DMS79 (cell line): ENCODE measurements around the gene MTG1.
"Not testable (repeated sequence)": the region's sequence is repeated elsewhere in the genome, so short reads cannot be mapped to it uniquely, and the experiment has no call there.

ENCODE experiments used
- DNase-seq: peaks from one replicate; lab custom pipeline; 2025; lab: John Stamatoyannopoulos, UW

The MTG1 gene

GRCh38 chr10:133466683-133467275, 72.8 kb downstream of the MTG1 start:
- no peak for DNase-seq

DNA sequence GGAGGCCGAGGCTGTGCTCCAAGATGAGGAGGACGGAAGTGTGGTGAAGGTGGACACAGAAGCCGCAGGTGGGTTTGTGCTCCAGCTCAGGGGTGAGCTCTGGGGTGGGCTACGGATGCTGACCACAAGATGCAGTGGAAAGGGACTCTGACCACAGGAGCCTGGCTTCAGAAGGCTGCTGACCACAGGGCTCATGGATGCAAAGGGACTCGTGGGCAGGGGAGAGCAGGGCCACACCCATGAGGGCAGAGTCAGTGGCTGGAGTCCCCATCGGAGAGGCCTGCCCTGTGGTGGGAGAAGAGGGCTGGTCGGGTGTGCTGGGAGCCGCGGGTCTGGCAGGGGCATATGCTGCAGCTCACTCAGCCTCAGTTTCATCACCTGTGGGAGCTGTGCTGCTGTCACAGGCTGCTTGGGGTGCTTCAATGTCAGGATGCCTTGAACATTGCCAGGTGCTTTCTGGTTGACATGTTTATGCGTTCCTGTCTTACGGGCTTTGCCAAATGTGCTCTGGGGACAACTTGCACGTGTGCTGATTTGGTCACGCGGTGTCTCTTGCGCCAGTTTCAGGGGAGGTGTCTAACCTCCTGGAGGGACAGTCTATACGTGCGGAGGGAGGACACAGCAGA, 73.4 kb downstream of the MTG1 start:
- no peak for DNase-seq

- DNase-seq = not testable (repeated sequence)
Measured at GRCh38 chr10:133469205-133469604, 75.2 kb downstream of the MTG1 start.

GRCh38 chr10:133471300-133472109, 77.5 kb downstream of the MTG1 start:
- DNase-seq = no peak
